ENCODE measurements around the gene DLGAP1. TPM values are rescaled to one million over a fixed set of nuclear protein-coding genes. Genes with fewer than 3 reads are reported as not detected.

The DLGAP1 gene
- total and polyA plus RNA-seq, 10 of the 15 experiments (the other 5 are each of a cell fraction or from before 2014, with no cell fraction given): 0.23 to 27.6 (median 1.9) TPM

GRCh38 chr18:3479978-3480509 is 975.1 kb downstream of the DLGAP1 start:
- no peaks in the 10 kb centered on the region for H3K9me3 ChIP-seq (replicated peaks; ENCODE audit: control insufficient read depth, insufficient read depth, low read length)
- H3K4me3 ChIP-seq: no peak overlapping the region
- BruUV-seq (replicated peaks): no TSS peak
- peaks cover 0 to 2% of the 10 kb centered on the region in 2 experiments; a peak in 2 of 4 replicates for H3K27me3 ChIP-seq (replicated peaks in 1 of 2; ENCODE audit: control insufficient read depth in 2 of 2, insufficient read depth in 2 of 2, low read length in 1 of 2)
- H3K27ac ChIP-seq (ENCODE audit: control insufficient read depth, insufficient read depth): no peak overlapping the region
- 15% methylated on average over 5 of the region's 5 CpGs for WGBS (ENCODE audit: insufficient coverage, insufficient replicate concordance, low lambda C conversion rate, missing lambda C conversion rate)
- DNase-seq (ENCODE audit: low read depth, low spot score): no peak
- H3K4me2 ChIP-seq (ENCODE audit: control insufficient read depth, insufficient read depth): no peak overlapping the region
- intact Hi-C loops (cut with micrococcal nuclease; ENCODE audit: unreplicated experiment) (no loop called here), in situ Hi-C loops (cut with MboI) (no loop called here)
- no peak overlapping the region for H3K9ac ChIP-seq (ENCODE audit: control insufficient read depth, insufficient read depth, low read length)
- CTCF ChIA-PET: no interaction called here
- TF ChIP-seq STAT1 (conservative IDR thresholded peaks at IDR 0.05) (no peak), BCLAF1 (IDR thresholded peaks at IDR 0.05) (no peak), TARDBP (IDR thresholded peaks at IDR 0.05; ENCODE audit: borderline replicate concordance) (no peak), SUZ12 (IDR thresholded peaks at IDR 0.05; ENCODE audit: unreplicated experiment) (no peak), CHD4 (IDR thresholded peaks at IDR 0.05) (no peak), RUNX3 (IDR thresholded peaks at IDR 0.05; ENCODE audit: low read length) (no peak), NFYA (IDR thresholded peaks at IDR 0.05; ENCODE audit: borderline replicate concordance, low read depth, low read length) (no peak), HSF1 (IDR thresholded peaks at IDR 0.05; ENCODE audit: low read depth, low read length) (no peak), IKZF1 (conservative IDR thresholded peaks at IDR 0.05) (no peak)
- H4K20me1 ChIP-seq (ENCODE audit: control insufficient read depth, insufficient read depth): no peaks in the 10 kb centered on the region
- H3K79me2 ChIP-seq (ENCODE audit: control insufficient read depth, insufficient read depth, low read length): no peaks in the 10 kb centered on the region
- no peaks in the 10 kb centered on the region for H3K4me1 ChIP-seq (ENCODE audit: control insufficient read depth, insufficient read depth, low read length)
- POLR2A ChIA-PET: no interaction called here
- no peak for FAIRE-seq
- SMC1A ChIA-PET (ENCODE audit: uncharacterized antibody, unreplicated experiment): interaction anchor here (0.6 to 1.4 kb wide), 3 partner anchors 73 to 123 kb away, joined by 3 read pairs; no protein-coding TSS in a partner anchor
- RAD21 ChIA-PET (ENCODE audit: unreplicated experiment): no interaction called here
- ATAC-seq: no peak
- H2AFZ ChIP-seq (ENCODE audit: control insufficient read depth, low read depth, low read length): no peak overlapping the region
- no peaks in the 10 kb centered on the region for H3K36me3 ChIP-seq (ENCODE audit: control insufficient read depth in 2 of 2, insufficient read depth in 2 of 2, low read length in 1 of 2)
